AG09319 (cell line): ENCODE results near the gene KRTAP12-4.

ENCODE experiments used
- DNase-seq: peaks from one replicate; pipeline ENCODE4 v3.0.0-alpha.2; 2010; ENCODE audit warnings: low read depth; ENCODE audit errors: extremely low read depth
- TF ChIP-seq, protein P1 (sequence below): IDR thresholded peaks from 2 replicates; pipeline ENCODE4 v1.5.1; 2011; ENCODE audit warnings: low read depth, mild to moderate bottlenecking, inconsistent platforms, low read length, moderate library complexity

KRTAP12-4 gene

GRCh38 chr21:44619886-44620285 is 34.6 kb downstream of the KRTAP12-4 start:
- TF ChIP-seq, protein P1, sequence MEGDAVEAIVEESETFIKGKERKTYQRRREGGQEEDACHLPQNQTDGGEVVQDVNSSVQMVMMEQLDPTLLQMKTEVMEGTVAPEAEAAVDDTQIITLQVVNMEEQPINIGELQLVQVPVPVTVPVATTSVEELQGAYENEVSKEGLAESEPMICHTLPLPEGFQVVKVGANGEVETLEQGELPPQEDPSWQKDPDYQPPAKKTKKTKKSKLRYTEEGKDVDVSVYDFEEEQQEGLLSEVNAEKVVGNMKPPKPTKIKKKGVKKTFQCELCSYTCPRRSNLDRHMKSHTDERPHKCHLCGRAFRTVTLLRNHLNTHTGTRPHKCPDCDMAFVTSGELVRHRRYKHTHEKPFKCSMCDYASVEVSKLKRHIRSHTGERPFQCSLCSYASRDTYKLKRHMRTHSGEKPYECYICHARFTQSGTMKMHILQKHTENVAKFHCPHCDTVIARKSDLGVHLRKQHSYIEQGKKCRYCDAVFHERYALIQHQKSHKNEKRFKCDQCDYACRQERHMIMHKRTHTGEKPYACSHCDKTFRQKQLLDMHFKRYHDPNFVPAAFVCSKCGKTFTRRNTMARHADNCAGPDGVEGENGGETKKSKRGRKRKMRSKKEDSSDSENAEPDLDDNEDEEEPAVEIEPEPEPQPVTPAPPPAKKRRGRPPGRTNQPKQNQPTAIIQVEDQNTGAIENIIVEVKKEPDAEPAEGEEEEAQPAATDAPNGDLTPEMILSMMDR, result no peak

GRCh38 chr21:44618909-44619308 is 35.5 kb downstream of the KRTAP12-4 start:
- no peak for DNase-seq
- TF ChIP-seq, protein P1, result no peak

More at GRCh38 chr21:44619886-44620285, 34.6 kb downstream of the KRTAP12-4 start:
- DNase-seq, result no peak

GRCh38 chr21:44618504-44618903 is 36.0 kb downstream of the KRTAP12-4 start:
- TF ChIP-seq, protein P1, result no peak
- no peak for DNase-seq

DNA sequence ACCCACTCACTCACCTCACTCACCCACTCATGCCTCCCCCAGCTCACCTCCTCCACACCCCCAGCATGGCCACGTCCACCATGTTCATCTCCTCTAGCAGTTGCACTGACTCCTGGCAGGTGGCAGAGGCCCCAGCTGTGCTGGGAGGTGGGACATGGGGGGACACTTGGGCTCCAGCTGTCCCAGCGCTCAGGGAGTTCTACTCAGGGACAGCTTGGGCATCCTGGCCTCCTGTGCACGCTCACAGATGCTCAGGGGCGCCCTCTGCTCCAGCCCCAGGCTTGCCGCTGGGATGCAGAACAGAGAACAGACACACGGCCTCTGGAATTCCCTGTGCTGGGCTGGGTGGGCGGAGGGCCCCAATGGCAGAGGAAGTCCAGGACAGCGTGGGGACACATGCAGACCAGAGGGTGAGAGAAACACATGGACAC is 37.4 kb downstream of the KRTAP12-4 start:
- TF ChIP-seq, protein P1, result no peak
- DNase-seq, result no peak

DNA sequence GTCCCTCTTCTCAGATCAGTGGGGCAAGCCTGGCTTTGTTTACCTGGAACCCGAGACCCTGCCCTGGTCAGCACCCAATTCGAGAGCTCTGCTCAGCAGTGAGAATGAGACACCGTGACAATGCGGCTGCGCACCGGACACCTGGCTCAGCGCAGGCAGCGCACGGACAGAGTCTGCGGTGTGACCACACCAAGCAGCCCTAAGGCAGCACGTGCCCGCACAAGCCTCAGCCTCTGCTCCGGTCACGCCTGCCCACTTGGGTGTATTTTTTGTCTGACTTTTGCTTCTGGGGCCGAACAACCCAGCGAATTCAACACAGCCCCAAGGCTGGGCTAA is 37.9 kb downstream of the KRTAP12-4 start:
- no peak for DNase-seq
- TF ChIP-seq, protein P1, result no peak

DNA sequence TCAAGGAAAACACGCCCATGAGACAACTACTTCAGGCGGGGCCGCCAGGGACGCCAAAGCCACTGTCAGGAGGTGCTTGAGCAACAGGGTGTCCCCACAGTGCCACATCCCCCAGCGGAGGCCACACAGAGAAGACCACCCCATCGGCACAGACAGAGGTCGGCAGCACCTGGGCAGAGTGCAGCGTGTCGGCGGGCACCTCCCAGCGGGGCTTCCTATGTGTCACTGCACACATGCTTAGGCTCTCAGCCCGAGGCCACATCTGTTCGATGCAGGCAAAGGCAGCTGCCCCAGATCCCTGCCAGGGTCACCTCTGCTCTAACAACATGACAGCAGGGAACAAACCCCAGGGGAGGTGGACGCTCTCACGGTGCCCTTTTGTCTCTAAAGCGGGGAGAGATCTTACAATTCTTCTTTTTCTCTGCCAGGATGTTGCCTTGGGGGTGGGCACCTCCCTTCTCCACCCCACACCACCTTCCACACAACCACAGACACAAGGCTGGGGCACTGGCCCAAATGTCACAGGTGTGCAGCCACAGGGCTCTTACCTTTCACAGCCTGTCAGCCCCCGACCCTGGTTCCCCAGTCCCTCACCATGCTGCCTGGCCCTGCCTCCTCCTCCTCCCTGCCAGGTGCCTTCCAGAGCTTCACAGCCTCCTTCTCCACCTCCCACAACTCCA is 38.4 kb downstream of the KRTAP12-4 start:
- TF ChIP-seq, protein P1, result no peak
- DNase-seq, result no peak

- DNase-seq, result no peak
- TF ChIP-seq, protein P1, result no peak
Observed at GRCh38 chr21:44615466-44615865, 39.0 kb downstream of the KRTAP12-4 start.
